Measurements from ENCODE around the gene ZMYM3.

Gene ZMYM3

GRCh38 chrX:71210816-71211215 is 43.1 kb downstream of the ZMYM3 start:
- DNase-seq = no peak

- no peak for DNase-seq
Measured at GRCh38 chrX:71199252-71200008, 54.5 kb downstream of the ZMYM3 start.

- DNase-seq = no peak
Measured at GRCh38 chrX:71198066-71198465, 55.9 kb downstream of the ZMYM3 start.

- no peak for DNase-seq
Measured at GRCh38 chrX:71195964-71196649, 57.8 kb downstream of the ZMYM3 start.

GRCh38 chrX:71191248-71191647 is 62.7 kb downstream of the ZMYM3 start:
- no peak for DNase-seq
